NCI-H2196 (cell line): ENCODE measurements around the gene PLCL2.
"Not testable (repeated sequence)": the region's sequence is repeated elsewhere in the genome, so short reads cannot be mapped to it uniquely, and the experiment has no call there.

Source experiments
- DNase-seq: peaks from one replicate; lab custom pipeline; 2025; ENCODE audit not compliant: unreplicated experiment; lab: John Stamatoyannopoulos, UW

PLCL2 gene

GRCh38 chr3:17106801-17107200 lies 222.0 kb downstream of the PLCL2 start:
- not testable (repeated sequence) for DNase-seq

GRCh38 chr3:17110660-17111396 lies 226.1 kb downstream of the PLCL2 start:
- no peak for DNase-seq

DNA sequence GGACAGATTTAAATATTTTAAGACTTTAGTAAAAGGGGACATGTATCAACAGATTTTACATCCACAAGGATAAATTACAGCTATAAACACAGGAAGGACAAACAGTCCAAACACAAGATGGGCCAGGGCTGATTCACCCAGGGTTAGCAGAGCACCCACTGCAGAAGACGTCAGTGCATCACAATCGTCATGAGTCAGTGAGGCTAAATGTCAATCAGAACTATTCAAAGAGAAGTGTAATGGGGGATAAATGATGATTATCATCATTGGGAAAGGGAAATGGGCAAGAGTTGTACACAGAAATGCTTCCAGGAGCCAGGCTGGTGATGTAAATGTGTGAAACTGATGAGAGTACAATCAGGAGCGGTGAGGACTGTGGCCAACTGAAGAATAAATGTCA lies 226.8 kb downstream of the PLCL2 start:
- DNase-seq = no peak

GRCh38 chr3:17115186-17115585 lies 230.4 kb downstream of the PLCL2 start:
- DNase-seq = no peak

DNA sequence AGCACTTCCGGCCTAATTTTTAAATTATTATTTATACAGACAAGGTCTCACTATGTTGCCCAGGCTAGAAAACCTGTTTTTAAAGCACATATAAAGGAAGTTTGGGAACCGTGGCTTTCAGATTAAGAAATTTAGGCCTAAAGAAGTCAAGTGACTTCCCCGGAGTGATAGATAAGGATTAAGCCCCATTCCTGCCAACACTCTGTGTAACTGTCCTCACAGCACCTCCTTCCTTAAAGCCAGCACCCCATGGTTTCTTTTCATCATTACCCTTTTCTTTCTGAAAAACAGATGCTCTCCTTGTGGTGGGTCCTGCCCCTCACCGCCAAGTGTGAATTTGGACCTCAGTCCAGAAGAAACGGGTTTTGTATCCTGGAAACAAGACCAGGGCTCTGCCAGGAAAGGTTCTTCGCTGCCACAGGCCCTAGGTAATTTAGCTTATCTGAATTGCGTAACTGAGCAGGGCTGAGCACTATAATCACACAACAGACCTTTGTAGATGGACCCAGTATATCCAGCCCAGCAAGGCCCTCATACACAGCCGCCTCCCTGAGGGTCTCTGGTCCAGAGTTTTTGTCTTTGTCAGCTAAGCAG lies 231.3 kb downstream of the PLCL2 start:
- DNase-seq = no peak

DNA sequence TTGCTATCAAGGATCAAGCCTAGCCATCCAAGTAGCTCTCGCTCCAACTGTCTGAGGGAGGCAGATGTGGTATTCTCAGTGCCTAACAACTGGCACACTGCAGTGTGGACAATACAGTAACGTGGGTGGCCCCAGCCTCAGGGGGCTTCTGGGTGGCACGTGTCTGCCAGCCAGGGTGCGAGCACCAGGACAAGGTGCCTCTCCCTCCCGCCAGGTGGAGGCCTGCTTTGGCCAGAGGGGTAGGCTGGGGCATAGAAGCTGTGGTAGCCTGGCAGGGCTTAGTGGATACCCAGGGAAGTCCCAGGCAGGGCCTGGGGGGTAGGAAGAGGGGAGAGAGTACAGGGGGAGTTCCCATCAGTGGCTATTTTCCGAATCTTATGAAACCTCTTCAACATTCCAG lies 234.0 kb downstream of the PLCL2 start:
- DNase-seq = no peak

DNA sequence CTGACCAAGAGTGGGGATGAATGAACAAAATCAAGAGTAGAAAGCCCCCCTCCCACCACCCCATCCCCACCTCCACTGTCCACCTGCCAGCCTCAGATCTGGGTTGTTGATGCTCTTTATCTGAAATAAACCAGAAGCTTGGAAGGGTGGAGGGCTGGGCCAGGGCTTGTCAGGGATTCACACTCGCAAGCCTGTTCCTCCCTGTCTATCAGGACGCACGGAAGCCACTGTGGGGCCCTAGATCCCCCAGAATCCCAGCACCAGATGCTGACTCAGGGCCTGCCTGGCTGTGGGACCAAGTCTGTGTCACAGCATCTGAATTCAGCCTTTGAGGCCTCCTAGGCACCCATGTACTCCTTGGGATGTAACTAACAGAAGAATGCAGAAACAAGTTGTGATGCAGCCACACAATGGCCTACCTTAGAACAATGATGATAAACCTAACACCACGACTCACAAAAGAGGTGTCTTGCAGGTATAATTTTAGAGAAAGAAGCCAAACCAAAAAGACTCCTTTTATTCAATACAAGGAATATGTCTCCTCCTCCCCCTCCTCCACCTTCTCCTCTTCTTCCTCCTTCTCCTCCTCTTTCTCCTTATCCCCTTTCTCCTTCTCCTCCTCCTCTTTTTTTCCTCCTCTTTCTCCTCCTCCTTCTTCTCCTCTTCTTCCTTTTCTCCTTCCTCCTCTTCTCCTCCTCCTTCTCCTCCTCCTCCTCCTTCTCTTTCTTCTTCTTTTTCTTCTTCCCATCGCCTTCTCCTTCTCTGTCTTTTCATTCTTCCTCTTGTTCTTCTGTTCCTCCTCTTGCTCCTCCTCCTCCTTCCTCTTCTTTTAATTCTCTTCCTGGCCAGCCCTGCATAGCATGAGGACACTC lies 234.7 kb downstream of the PLCL2 start:
- DNase-seq = no peak

DNA sequence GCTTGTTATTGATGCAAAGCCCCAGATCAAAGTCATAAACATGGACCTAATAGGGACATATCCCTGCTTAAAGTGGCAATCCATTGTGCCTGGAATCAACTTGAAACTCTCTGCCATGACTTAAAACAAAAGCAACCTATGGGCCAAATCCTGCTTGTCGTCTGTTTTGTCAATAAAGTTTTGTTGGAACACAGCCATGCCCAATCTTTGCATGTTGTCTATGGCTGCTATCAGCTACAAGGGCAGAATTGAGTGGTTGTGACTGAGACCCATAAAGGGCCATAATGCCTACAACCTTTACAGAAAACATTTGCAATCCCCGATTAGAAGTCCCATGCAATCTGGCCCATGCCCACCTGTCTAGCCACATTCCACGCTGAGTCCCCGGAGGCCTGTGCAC lies 235.4 kb downstream of the PLCL2 start:
- no peak for DNase-seq

DNA sequence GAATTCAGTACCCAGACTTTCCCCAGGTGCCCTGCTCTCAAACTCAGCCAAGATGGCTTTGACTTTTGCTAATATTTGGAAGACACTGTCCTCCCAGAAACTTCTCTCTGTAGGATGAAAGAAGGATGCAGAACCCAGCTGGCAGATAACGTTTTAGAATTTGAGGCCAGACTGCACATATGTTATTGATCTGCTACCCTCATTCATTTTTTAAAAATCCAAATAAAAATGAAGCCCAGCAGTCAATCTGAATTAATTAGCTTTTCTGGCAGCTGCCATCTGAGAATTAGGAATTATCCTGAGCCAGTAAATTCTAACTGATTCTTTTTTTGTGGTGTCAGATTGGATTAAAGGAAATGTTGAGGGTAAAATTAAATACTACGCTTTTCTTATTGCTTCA lies 236.6 kb downstream of the PLCL2 start:
- no peak for DNase-seq

DNA sequence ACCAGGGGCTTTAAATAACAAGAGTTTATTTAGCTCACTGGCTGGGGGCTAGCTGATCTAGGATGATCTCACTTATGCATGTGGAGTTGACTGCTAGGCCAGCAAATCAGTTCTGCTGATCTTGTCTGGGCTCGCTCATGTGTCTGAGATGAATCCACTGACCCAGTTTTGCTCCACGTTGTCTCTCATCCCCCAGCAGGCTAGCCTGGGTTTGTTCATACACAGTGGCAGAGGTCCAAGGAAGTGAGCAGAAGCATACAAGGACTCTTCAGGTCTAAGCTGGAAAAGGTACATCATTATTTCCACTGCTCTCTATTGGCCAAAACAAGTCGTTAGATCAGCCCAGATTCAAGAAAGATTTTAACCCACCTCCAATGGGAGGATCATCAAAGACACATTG lies 238.0 kb downstream of the PLCL2 start:
- DNase-seq = no peak

DNA sequence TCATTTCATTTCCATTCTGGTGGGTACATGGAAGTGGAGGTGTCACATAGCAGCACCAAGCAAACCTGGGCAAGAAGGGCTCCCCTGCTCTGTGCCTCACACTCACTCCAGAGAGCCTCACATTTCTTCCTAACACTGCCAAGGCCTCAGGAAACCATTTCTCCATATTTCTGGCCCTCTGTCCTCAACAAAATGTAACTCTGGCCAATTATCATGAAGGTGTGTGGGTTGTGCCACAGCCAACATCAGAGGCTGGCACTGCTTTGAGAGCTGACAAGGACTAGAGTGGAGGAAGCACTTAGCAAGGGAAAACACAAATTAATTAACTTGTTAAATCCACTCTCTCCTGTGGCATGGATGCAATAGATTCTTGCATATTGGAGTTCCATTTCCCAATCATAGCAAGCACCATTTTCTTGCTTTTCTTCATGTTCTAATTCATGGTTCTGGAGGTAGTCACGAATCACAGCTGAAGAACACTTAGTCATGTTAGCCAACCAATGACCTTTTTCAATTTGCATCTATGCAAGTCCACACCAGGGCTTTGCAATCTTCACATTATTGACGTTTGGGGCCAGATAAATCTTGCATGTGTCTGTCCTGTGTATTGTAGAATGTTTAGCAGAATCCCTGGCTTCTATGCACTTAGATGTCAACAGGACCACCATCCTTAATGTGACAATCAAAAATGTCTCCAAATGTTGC lies 241.1 kb downstream of the PLCL2 start:
- DNase-seq = no peak

DNA sequence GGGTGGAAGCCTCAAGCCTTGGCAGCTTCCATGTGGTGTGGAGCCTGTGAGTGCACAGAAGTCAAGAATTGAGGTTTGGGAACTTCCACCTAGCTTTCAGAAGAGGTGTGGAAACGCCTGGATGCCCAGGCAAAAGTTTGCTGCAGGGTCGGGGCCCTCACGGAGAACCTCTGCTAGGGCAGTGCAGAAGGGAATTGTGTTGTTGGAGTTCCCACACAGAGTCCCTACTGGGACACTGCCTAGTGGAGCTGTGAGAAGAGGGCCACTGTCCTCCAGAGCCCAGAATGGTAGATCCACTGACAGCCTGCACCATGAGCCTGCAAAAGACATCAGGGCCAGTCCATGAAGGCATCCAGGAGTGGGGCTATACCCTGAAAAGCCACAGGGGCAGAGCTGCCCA lies 243.9 kb downstream of the PLCL2 start:
- not testable (repeated sequence) for DNase-seq

GRCh38 chr3:17129556-17129955 lies 244.8 kb downstream of the PLCL2 start:
- no peak for DNase-seq

DNA sequence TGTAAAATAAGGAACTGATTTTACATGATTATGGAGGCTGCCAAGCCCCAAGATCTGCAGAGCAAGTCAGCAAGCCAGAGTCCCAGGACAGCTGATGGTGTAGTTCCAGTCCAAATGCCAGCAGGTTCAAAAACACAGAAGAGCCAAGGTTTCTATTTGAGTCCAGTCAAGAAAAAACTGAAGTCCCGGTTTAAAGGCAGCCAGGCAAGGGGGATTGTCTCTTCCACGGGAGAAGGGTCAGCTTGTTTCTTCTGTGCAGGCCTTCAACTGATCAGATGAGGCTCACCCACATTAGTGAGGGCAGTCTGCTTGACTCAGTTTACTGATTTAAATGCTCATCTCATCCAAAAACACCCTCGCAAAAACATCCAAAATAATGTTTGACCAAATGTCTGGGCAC lies 246.2 kb downstream of the PLCL2 start:
- DNase-seq = no peak

- DNase-seq = no peak
Measured at GRCh38 chr3:17132286-17133115, 247.7 kb downstream of the PLCL2 start.

- DNase-seq = no peak
Measured at GRCh38 chr3:17133632-17134545, 249.1 kb downstream of the PLCL2 start.

GRCh38 chr3:17135696-17136095 lies 250.9 kb downstream of the PLCL2 start:
- no peak for DNase-seq

GRCh38 chr3:17136136-17136721 lies 251.5 kb downstream of the PLCL2 start:
- DNase-seq = no peak

DNA sequence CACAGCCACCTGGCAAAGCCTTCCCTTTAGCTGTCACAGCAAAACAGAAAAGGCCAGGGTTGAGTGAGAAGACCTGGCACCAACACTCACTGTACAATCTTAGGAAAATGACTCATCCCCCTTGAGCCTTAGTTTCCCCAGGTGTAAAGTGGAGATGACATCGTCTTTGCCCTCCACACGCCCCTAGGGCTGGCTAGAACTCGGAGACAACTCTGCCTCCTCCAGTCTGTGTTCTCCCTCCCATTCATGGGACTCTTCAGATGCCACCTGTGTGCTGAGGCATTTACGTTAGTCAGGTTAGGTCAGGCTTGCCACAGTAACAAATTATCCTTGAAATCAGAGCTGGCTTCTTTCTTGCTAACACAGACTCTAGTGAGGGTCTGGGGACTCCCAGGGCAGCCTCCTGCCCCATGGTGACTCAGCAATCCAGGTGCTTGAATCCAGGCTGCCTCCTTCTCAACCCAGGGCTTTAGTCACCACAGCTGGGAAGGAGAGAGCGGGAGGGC lies 252.6 kb downstream of the PLCL2 start:
- DNase-seq = no peak
